H1 (cell line): ENCODE results near the gene HECTD1. TPM values are rescaled to one million over a fixed set of nuclear protein-coding genes. Genes with fewer than 3 reads are reported as not detected.

Experiments used
- CTCF ChIA-PET: fragments of 300-600 bp; sonication (Branson Sonifier 250); formaldehyde crosslinking; loops from one replicate; lab custom pipeline; 2021; ENCODE audit not compliant: partially characterized antibody; lab: Charles Lee
- POLR2A ChIA-PET: fragments of 300-600 bp; sonication (Branson Sonifier 250); formaldehyde crosslinking; loops from one replicate; lab custom pipeline; 2021; ENCODE audit warnings: inconsistent platforms; ENCODE audit not compliant: partially characterized antibody; lab: Charles Lee
- DNase-seq, 2 experiments: peaks; one replicate each; pipeline versions ENCODE4 v3.0.0 to v3.0.0-alpha.2; 2010 to 2022; ENCODE audit warnings: low spot score in 2 of 2, low read depth in 1 of 2, mixed read lengths in 1 of 2
- FAIRE-seq: peaks from 2 replicates; lab custom pipeline; 2011; peaks lifted over from hg19 to GRCh38; lab: Jason Lieb, UNC
- H2AFZ ChIP-seq: 2 replicates; pipeline ENCODE4 v1.8.1; 2012; ENCODE audit warnings: low read length, inconsistent platforms
- H2AK5ac ChIP-seq: 2 replicates; pipeline ENCODE4 v1.6.1; 2013; ENCODE audit warnings: low read depth, low read length
- H2BK120ac ChIP-seq: replicated peaks from 2 replicates; pipeline ENCODE3; 2013; ENCODE audit warnings: low read depth, low read length, inconsistent platforms
- H2BK12ac ChIP-seq: 2 replicates; pipeline ENCODE4 v1.6.1; 2013; ENCODE audit warnings: low read depth, low read length
- H2BK15ac ChIP-seq: 2 replicates; pipeline ENCODE4 v1.6.1; 2013; ENCODE audit warnings: low read length
- H2BK20ac ChIP-seq: 2 replicates; pipeline ENCODE4 v1.6.1; 2013; ENCODE audit warnings: low read length
- H2BK5ac ChIP-seq: 2 replicates; pipeline ENCODE4 v1.6.1; 2013; ENCODE audit warnings: low read depth, low read length
- H3K14ac ChIP-seq: 2 replicates; pipeline ENCODE4 v1.6.1; 2013; ENCODE audit warnings: inconsistent platforms; ENCODE audit not compliant: insufficient read length
- H3K18ac ChIP-seq: 2 replicates; pipeline ENCODE4 v1.6.1; 2013; ENCODE audit warnings: low read length; ENCODE audit errors: extremely low read depth
- H3K23ac ChIP-seq: 2 replicates; pipeline ENCODE4 v1.6.1; 2013; ENCODE audit warnings: inconsistent platforms; ENCODE audit not compliant: insufficient read length
- H3K23me2 ChIP-seq: 2 replicates; pipeline ENCODE4 v1.6.1; 2013; ENCODE audit warnings: low read depth, low read length
- H3K27ac ChIP-seq: 2 replicates; pipeline ENCODE4 v1.6.1; 2011; ENCODE audit warnings: low read depth, low read length, inconsistent platforms
- H3K27me3 ChIP-seq, 4 experiments: replicated peaks in 1 of 4; 1 replicate in 1 of 4; 2 replicates in 3 of 4; pipeline versions ENCODE4 v1.6.1 to v1.8.1; 2011 to 2013; ENCODE audit warnings: low read length in 3 of 4, mild to moderate bottlenecking in 3 of 4, inconsistent platforms in 2 of 4, mixed read lengths in 2 of 4, moderate library complexity in 1 of 4; ENCODE audit not compliant: control insufficient read depth in 3 of 4, insufficient read depth in 3 of 4; ENCODE audit errors: extremely low read depth in 1 of 4
- H3K36me3 ChIP-seq, 4 experiments: 2 replicates each; pipeline versions ENCODE4 v1.6.1 to v1.8.1; 2011 to 2013; ENCODE audit warnings: mild to moderate bottlenecking in 4 of 4, low read length in 3 of 4, moderate library complexity in 2 of 4, control low read depth in 1 of 4, inconsistent platforms in 1 of 4; ENCODE audit not compliant: insufficient read depth in 4 of 4, control insufficient read depth in 2 of 4
- H3K4ac ChIP-seq: replicated peaks from 2 replicates; pipeline ENCODE3; 2013; ENCODE audit warnings: low read length, low read depth, mixed read lengths, inconsistent platforms; ENCODE audit not compliant: insufficient read length
- H3K4me1 ChIP-seq, 4 experiments: replicated peaks in 1 of 4; 1 replicate in 1 of 4; 2 replicates in 3 of 4; pipeline versions ENCODE4 v1.6.1 to v1.8.1; 2011 to 2013; ENCODE audit warnings: low read length in 3 of 4, inconsistent platforms in 2 of 4, mixed read lengths in 1 of 4; ENCODE audit not compliant: insufficient read depth in 4 of 4, control insufficient read depth in 3 of 4
- H3K4me2 ChIP-seq, 2 experiments: 2 replicates each; pipeline versions ENCODE4 v1.6.1 to v1.8.1; 2011 to 2013; ENCODE audit warnings: low read depth in 2 of 2, low read length in 2 of 2, control low read depth in 1 of 2, inconsistent platforms in 1 of 2, mild to moderate bottlenecking in 1 of 2; ENCODE audit not compliant: insufficient read depth in 1 of 2
- H3K4me3 ChIP-seq, 4 experiments: fragments of 200-600, 300-600 bp in 1 of 4; sonication (generic), shearing (Covaris generic), sonication (Bioruptor Twin) in 1 of 4; 2 replicates each; pipeline versions ENCODE4 v1.5.1 to v1.8.1; 2011 to 2016; ENCODE audit warnings: low read length in 4 of 4, low read depth in 3 of 4, control low read depth in 2 of 4, inconsistent platforms in 2 of 4, mild to moderate bottlenecking in 2 of 4, mixed read lengths in 1 of 4, moderate library complexity in 1 of 4; ENCODE audit not compliant: insufficient read depth in 2 of 4; ENCODE audit errors: extremely low read depth in 1 of 4
- H3K56ac ChIP-seq: replicated peaks from 2 replicates; pipeline ENCODE3; 2013; ENCODE audit warnings: low read depth, mild to moderate bottlenecking, mixed read lengths, low read length, inconsistent platforms; ENCODE audit not compliant: insufficient read length
- H3K79me1 ChIP-seq: 2 replicates; pipeline ENCODE4 v1.6.1; 2013; ENCODE audit warnings: low read depth, low read length, control low read depth
- H3K79me2 ChIP-seq, 2 experiments: 2 replicates each; pipeline versions ENCODE4 v1.6.1 to v1.8.1; 2012 to 2013; ENCODE audit warnings: low read length in 2 of 2, mild to moderate bottlenecking in 2 of 2, inconsistent platforms in 1 of 2; ENCODE audit not compliant: insufficient read depth in 2 of 2, control insufficient read depth in 1 of 2
- H3K9ac ChIP-seq, 4 experiments: replicated peaks in 1 of 4; 1 replicate in 1 of 4; 2 replicates in 3 of 4; pipeline versions ENCODE4 v1.6.1 to v1.8.1; 2011 to 2013; ENCODE audit warnings: low read depth in 3 of 4, low read length in 3 of 4, control low read depth in 2 of 4, mild to moderate bottlenecking in 2 of 4, moderate library complexity in 2 of 4, inconsistent platforms in 1 of 4; ENCODE audit errors: extremely low read depth in 1 of 4
- H3K9me3 ChIP-seq, 2 experiments: 2 replicates each; pipeline versions ENCODE4 v1.6.1 to v1.8.1; 2012 to 2013; ENCODE audit warnings: mild to moderate bottlenecking in 2 of 2, moderate library complexity in 2 of 2, control low read depth in 1 of 2, inconsistent platforms in 1 of 2, low read depth in 1 of 2, low read length in 1 of 2, mixed read lengths in 1 of 2; ENCODE audit not compliant: insufficient read depth in 2 of 2
- H4K20me1 ChIP-seq, 2 experiments: replicated peaks in 1 of 2; 2 replicates each; pipeline versions ENCODE3 to v1.8.1; 2011 to 2013; ENCODE audit warnings: inconsistent platforms in 2 of 2, low read length in 2 of 2, mild to moderate bottlenecking in 1 of 2; ENCODE audit not compliant: insufficient read depth in 2 of 2, control insufficient read depth in 1 of 2
- H4K5ac ChIP-seq: 2 replicates; pipeline ENCODE4 v1.6.1; 2013; ENCODE audit warnings: low read length, low read depth, mixed read lengths, inconsistent platforms; ENCODE audit not compliant: insufficient read length
- H4K8ac ChIP-seq: 2 replicates; pipeline ENCODE4 v1.8.0; 2013; ENCODE audit warnings: mild to moderate bottlenecking, moderate library complexity, low read length, inconsistent platforms; ENCODE audit not compliant: insufficient read depth; ENCODE audit errors: extremely low read depth
- H4K91ac ChIP-seq: replicated peaks from 2 replicates; pipeline ENCODE3; 2013; ENCODE audit warnings: low read length, mixed read lengths, inconsistent platforms; ENCODE audit not compliant: insufficient read length
- BACH1 ChIP-seq: IDR thresholded peaks from 2 replicates; pipeline ENCODE4 v1.6.1; 2012; ENCODE audit warnings: low read length, improper control_type of control experiment
- BCL11A ChIP-seq, 2 experiments: IDR thresholded peaks; one replicate each; pipeline ENCODE4 v1.6.1; 2011; ENCODE audit warnings: low read depth in 2 of 2, low read length in 2 of 2, mild to moderate bottlenecking in 2 of 2
- CEBPB ChIP-seq: IDR thresholded peaks from 2 replicates; pipeline ENCODE4 v1.6.1; 2012; ENCODE audit warnings: low read depth, low read length
- CHD2 ChIP-seq: IDR thresholded peaks from 2 replicates; pipeline ENCODE4 v1.6.1; 2012; ENCODE audit warnings: low read length, improper control_type of control experiment
- CTBP2 ChIP-seq: IDR thresholded peaks from 2 replicates; pipeline ENCODE4 v1.7.0; 2011; ENCODE audit warnings: borderline replicate concordance, mild to moderate bottlenecking, moderate library complexity, mixed read lengths, low read length; ENCODE audit not compliant: insufficient read depth, insufficient read length
- CTCF ChIP-seq, 3 experiments: IDR thresholded peaks; 1 replicate in 2 of 3; 2 replicates in 1 of 3; pipeline versions ENCODE4 v1.5.1 to v1.6.1; 2011; ENCODE audit warnings: low read length in 3 of 3, mild to moderate bottlenecking in 3 of 3, inconsistent platforms in 2 of 3, low read depth in 1 of 3, moderate library complexity in 1 of 3; ENCODE audit not compliant: insufficient read depth in 1 of 3; ENCODE audit errors: control extremely low read depth in 1 of 3
- EGR1 ChIP-seq: IDR thresholded peaks from 2 replicates; pipeline ENCODE4 v1.6.1; 2011; ENCODE audit warnings: low read depth, low read length, borderline replicate concordance
- JUND ChIP-seq: IDR thresholded peaks from 2 replicates; pipeline ENCODE4 v1.6.1; 2011; ENCODE audit warnings: mild to moderate bottlenecking, improper control_type of control experiment, low read length
- KDM4A ChIP-seq: IDR thresholded peaks from one replicate; pipeline ENCODE4 v1.7.1; 2012; ENCODE audit warnings: low read depth, mild to moderate bottlenecking, moderate library complexity, low read length, inconsistent platforms; ENCODE audit not compliant: severe bottlenecking
- KDM5A ChIP-seq: fragments of 200-600 bp; IDR thresholded peaks from 2 replicates; pipeline ENCODE4 v1.7.1; 2012; ENCODE audit warnings: mild to moderate bottlenecking, low read length, inconsistent platforms, mixed read lengths
- SP1 ChIP-seq: IDR thresholded peaks from 2 replicates; pipeline ENCODE4 v1.6.1; 2011; ENCODE audit warnings: low read depth, low read length
- SRF ChIP-seq: IDR thresholded peaks from 2 replicates; pipeline ENCODE4 v1.6.1; 2011; ENCODE audit warnings: mild to moderate bottlenecking, low read depth, low read length, moderate library complexity
- TAF1 ChIP-seq: IDR thresholded peaks from 2 replicates; pipeline ENCODE4 v1.6.1; 2011; ENCODE audit warnings: mild to moderate bottlenecking, low read depth, low read length
- TEAD4 ChIP-seq: IDR thresholded peaks from 2 replicates; pipeline ENCODE4 v1.6.1; 2012; ENCODE audit warnings: low read depth, low read length, inconsistent platforms, mixed read lengths
- WGBS, 2 experiments: shearing (Covaris generic) in 1 of 2; methylation state at CpG; one replicate each; pipeline versions ENCODE4 v1.1.6 to v1.1.7; 2013 to 2015; ENCODE audit warnings: low lambda C conversion rate in 2 of 2, mixed read lengths in 2 of 2, inconsistent platforms in 1 of 2, low coverage in 1 of 2, missing lambda C conversion rate in 1 of 2; ENCODE audit not compliant: insufficient replicate concordance in 2 of 2, insufficient coverage in 1 of 2, insufficient read length in 1 of 2; ENCODE audit errors: extremely low coverage in 1 of 2, missing lambda C conversion rate in 1 of 2; 5-methylcytosine and 5-hydroxymethylcytosine counted together
- polyA plus RNA-seq, 7 experiments: library from polyadenylated mRNA; depleted of rRNA in 3 of 7; stranded (reverse) in 5 of 7; unstranded in 2 of 7; fragments of >200 nt in 5 of 7; fragments of 200-250 nt in 2 of 7; gene quantifications; 1 replicate in 5 of 7; 2 replicates in 1 of 7; 4 replicates in 1 of 7; pipeline versions ENCODE4 v1.2.1 to v1.2.3, GENCODE V29; 2011 to 2013; ENCODE audit warnings: missing spikeins in 2 of 7, mixed read lengths in 2 of 7
- total RNA-seq: library from RNA; stranded (reverse); fragmentation: NEBNext Ultra II Directional; extraction: Animal tissue kit (Norgen Biotek cat#: 25700); gene quantifications from 2 replicates; pipeline ENCODE4 v1.2.1, GENCODE V29; 2021

The HECTD1 gene
- total and polyA plus RNA-seq, 2 of the 8 experiments (the other 6 are each of a cell fraction or from before 2014, with no cell fraction given) = 44.7 to 105 TPM

- H2BK5ac ChIP-seq = no peak overlapping the region
- H2AK5ac ChIP-seq = no peak overlapping the region
- H4K20me1 ChIP-seq = no peaks in the 10 kb centered on the region
- H4K5ac ChIP-seq = no peak overlapping the region
- no peak overlapping the region; the same call in 1 of the 2 replicates for H4K8ac ChIP-seq
- no peak overlapping the region for H2BK15ac ChIP-seq
- H3K27ac ChIP-seq = no peak overlapping the region
- H3K36me3 ChIP-seq = no peaks in the 10 kb centered on the region
- ChIA-PET CTCF (no interaction called here), POLR2A (interaction anchor here (1.1 kb wide), 1 partner anchor 14 kb away, joined by 3 read pairs; no protein-coding TSS in a partner anchor)
- no peaks in the 10 kb centered on the region for H3K27me3 ChIP-seq
- no peaks in the 10 kb centered on the region for H3K79me1 ChIP-seq
- H3K23me2 ChIP-seq = no peaks in the 10 kb centered on the region
- no peak overlapping the region for H3K56ac ChIP-seq
- H3K4ac ChIP-seq = no peak overlapping the region
- H2BK120ac ChIP-seq = no peak overlapping the region
- no peak overlapping the region for H3K4me2 ChIP-seq
- FAIRE-seq (no peak), DNase-seq (no peak)
- H3K4me3 ChIP-seq = no peak overlapping the region
- H3K4me1 ChIP-seq = no peaks in the 10 kb centered on the region
- no peak overlapping the region for H2AFZ ChIP-seq
- H2BK12ac ChIP-seq = no peak overlapping the region
- H2BK20ac ChIP-seq = no peak overlapping the region
- H4K91ac ChIP-seq = no peak overlapping the region
- no peak overlapping the region for H3K9ac ChIP-seq
- no peak overlapping the region for H3K14ac ChIP-seq
- H3K79me2 ChIP-seq = no peaks in the 10 kb centered on the region
- no peak overlapping the region for H3K23ac ChIP-seq
- 96% methylated on average over 2 of the region's 2 CpGs; no CpG with 5 or more reads in 1 of the 2 experiments for WGBS, 2 experiments
- H3K9me3 ChIP-seq = no peaks in the 10 kb centered on the region
- H3K18ac ChIP-seq = no peak overlapping the region
- TF ChIP-seq CEBPB (no peak), CHD2 (no peak), KDM4A (no peak), EGR1 (no peak), TEAD4 (no peak), BACH1 (no peak), BCL11A (IDR thresholded peaks at IDR 0.05; ENCODE audit: low read depth in 2 of 2, low read length in 2 of 2) (no peak), TAF1 (no peak), CTCF (IDR thresholded peaks at IDR 0.05; ENCODE audit: control extremely low read depth in 1 of 3, insufficient read depth in 1 of 3, low read depth in 1 of 3, low read length in 3 of 3) (no peak), SP1 (no peak), JUND (no peak), CTBP2 (no peak), SRF (no peak), KDM5A (no peak)
Observed at GRCh38 chr14:31255286-31255685, 47.7 kb upstream of the HECTD1 start.
